Bone marrow (tissue), 2 donors: ENCODE data around the gene ZNF469.

ENCODE experiments used
- DNase-seq, 2 donors: peaks; one replicate each; lab custom pipeline; 2025; lab: John Stamatoyannopoulos, UW

Gene ZNF469

GRCh38 chr16:88411951-88412576, 29.3 kb downstream of the ZNF469 start:
- no peak for DNase-seq

GRCh38 chr16:88412766-88413165, 30.0 kb downstream of the ZNF469 start:
- DNase-seq = no peak

DNA sequence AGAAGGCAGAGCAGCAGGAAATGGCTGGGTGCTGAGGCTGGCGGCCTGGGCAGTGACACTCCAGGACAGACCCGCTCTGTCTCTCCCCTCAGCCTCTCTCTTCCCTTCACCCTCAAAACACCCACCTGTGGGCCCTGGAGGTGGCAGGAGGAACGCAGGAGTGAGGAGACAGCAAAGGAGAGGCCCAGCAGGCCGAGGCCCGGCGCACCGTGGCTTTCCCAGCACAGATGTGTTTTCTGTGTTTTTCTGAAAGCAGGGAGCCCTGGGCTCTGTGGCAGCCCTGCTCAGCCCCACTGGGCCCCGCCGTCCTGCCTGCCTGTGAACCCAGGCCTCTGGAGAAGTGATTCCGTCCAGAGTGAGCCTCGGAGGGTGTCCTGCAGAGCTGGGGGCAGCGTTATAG, 30.5 kb downstream of the ZNF469 start:
- no peak for DNase-seq

DNA sequence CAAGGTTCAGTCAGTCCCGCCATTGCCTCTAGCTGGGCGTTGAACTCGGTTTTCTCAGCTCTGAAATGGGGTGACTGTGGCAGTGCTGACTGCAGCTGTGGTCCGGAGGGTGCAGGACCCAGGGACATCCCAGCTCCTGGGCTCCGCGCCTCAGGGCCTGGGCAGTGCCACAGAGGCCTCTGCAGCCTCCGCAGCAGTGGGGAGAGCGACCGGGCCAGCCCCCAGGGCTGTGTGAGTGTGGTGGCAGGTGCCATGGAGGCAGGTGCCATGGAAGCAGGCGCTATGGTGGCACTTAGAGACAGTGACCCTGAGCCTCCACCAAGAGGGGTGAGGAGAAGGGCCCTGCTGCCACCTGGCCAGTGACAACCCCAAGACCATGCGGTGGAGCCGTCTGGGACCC, 30.9 kb downstream of the ZNF469 start:
- DNase-seq = no peak

DNA sequence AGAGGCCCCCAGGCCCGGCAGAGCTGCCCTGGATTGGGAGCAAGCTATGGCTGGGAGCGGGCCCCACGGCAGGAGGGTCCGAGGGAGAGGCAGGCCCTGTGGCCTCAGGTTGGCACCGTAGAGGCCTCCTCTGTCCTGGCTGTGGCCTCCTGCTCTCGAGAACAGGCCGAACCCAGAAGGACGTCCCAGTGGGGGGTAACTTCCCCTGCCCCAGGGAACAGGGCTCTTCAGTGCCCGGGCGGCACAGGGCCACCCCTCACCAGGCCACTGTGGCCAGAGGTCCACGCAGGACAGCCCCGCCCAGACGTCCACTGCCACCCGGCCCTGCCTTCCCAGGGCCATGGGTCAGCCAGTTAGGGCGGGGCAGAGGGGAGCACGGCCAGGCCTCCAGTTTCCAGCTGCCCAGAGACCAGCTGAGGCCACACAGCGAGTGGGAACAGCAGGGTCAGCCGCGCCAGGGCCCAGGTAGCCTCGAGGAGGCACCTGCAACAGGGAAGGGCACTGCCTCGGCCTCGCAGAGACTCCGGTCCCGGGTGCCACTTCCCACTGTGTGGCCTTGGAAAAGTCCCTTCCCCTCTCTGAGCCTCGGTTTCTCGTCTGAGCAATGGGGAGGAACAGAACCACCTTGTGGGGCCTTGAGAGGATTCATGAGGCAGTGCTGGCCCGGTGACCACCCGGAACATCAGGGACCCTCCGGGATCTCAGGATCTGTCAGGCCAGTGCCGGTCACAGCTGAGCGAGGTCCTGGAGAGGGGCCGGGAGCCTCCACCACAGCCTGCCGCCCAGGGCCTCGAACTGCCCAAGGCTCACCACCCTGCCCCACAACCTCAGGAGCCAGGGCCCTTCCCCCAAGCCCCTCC, 32.0 kb downstream of the ZNF469 start:
- no peak for DNase-seq

- DNase-seq = no peak
Measured at GRCh38 chr16:88415381-88415705, 32.6 kb downstream of the ZNF469 start.

- DNase-seq = no peak
Measured at GRCh38 chr16:88415713-88416323, 33.1 kb downstream of the ZNF469 start.

DNA sequence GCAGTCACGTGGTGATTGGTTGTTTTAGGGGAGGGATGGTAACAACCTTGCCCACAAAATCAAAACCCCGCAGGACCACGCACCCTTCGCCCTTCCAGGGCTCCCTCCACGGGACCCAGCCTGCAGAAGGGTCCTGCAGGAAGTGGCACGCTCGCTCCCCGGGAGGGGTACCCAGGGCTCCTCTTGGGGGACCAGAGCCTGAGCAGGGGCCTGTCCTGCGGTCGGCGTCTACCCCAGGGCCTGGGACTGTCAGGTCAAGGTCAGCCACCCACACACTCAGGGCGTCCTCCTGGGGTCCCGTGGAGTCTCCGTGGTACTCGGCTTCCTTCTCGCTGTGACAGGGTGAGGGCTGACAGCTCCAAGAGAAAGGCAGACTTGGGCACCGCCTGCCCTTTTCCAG, 33.9 kb downstream of the ZNF469 start:
- DNase-seq = no peak

DNA sequence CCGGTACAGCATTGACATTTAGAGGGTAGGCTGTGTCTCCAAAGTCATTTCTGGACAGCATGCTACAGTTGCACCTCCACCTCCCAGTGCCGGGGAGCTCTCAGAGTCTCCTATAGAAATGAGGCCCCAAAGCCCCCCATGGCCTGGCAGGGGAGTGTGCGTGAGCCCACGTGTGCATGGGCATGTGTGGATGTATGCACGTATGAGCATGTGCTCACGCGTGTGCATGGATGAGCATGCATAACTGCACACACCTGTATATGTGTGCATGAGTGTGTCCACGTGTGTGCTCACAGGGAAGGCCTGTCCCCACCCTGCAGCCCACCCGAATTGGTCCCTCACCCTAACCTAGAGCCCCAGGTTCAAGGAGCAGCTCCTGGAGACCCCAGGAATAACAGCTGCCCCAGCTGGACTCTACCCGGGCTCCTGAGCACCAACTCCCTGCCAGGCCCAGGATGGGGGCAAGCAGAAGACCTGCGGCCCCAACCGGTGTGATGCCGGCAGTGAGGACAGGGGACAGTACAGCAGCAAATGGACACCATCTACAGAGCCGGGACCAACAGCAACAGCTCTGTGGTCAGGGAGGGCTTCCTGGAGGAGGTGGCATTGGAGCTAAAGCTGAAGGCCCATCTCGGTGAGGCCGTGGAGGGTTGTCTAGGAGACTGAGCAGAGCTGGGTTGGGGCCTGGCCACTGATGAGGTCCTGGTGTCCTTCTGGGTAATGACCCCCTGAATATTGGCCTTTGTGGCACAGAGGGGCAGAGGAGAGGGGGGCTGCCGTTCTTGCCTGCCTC, 35.1 kb downstream of the ZNF469 start:
- DNase-seq = no peak

DNA sequence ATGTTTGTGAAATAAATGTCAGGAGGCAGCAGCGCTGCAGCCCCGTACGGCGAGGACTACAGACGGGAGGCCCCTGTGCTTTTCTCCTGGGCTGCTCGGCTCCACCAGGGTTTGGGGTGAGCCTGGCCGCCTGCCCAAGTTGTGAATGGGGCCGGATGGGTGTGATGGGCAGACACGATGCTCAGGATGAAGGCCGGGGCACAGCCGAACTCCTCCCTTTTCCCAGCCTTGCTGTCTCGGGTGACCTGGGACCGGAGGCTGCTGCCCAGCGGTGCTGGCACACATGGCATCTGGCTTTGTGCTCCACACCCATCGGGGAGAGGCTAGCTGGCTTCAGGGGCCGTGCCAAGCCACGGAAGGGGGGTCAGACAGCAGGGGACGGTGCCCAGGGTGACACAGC, 36.1 kb downstream of the ZNF469 start:
- DNase-seq = no peak

GRCh38 chr16:88419790-88420189, 37.0 kb downstream of the ZNF469 start:
- DNase-seq = no peak

GRCh38 chr16:88420496-88420895, 37.7 kb downstream of the ZNF469 start:
- DNase-seq = no peak

- no peak for DNase-seq
Measured at GRCh38 chr16:88421301-88421700, 38.5 kb downstream of the ZNF469 start.

GRCh38 chr16:88421871-88422433, 39.2 kb downstream of the ZNF469 start:
- DNase-seq = no peak

DNA sequence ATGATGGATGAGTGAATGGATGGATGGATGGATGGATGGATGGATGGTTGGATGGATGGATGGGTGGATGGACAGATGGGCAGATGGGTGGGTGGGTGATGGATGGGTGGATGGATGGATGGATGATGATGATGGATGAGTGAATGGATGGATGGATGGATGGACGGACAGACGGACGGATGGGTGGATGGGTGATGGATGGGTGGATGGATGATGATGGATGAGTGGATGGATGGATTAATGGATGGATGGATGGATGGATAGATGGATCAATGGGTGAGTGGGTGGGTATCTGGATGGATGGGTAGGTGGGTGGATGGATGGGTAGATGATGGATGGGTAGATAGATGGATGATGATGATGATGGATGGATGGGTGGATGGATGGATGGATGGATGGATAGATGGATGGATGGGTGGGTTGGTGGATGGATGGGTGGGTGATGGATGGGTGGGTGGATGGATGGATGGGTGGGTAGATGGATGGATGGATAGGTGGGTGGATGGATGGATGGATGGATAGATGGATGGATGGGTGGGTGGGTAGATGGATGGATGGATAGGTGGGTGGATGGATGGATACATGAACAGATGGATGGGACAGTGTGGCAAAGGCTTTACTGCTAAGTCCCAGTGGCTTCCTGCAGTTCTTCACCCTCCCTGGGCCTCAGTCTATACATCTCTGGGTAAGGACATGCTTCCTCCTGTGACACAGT, 40.1 kb downstream of the ZNF469 start:
- DNase-seq = no peak

GRCh38 chr16:88423448-88423850, 40.7 kb downstream of the ZNF469 start:
- DNase-seq = no peak

GRCh38 chr16:88424587-88425235, 42.0 kb downstream of the ZNF469 start:
- DNase-seq = no peak

DNA sequence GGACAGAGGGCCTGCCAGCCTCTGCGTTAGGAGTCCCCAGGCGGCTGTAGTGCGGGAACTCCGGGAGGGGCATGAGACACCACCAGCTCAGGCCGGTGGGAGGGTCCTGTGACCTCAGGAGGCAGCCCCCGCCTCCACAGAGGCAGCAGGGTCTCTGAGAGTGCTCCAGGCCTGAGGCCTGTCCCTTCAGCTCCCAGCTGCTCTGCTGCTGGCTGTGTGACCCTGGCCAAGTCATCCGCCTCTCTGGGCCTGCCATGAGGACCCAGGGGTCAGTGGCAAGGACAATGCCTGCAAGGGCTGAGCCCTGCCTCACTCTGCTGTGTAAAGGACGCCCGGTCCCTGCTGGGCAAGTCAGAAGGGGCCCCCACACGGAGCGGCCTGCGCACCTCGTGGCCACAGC, 43.3 kb downstream of the ZNF469 start:
- no peak for DNase-seq

DNA sequence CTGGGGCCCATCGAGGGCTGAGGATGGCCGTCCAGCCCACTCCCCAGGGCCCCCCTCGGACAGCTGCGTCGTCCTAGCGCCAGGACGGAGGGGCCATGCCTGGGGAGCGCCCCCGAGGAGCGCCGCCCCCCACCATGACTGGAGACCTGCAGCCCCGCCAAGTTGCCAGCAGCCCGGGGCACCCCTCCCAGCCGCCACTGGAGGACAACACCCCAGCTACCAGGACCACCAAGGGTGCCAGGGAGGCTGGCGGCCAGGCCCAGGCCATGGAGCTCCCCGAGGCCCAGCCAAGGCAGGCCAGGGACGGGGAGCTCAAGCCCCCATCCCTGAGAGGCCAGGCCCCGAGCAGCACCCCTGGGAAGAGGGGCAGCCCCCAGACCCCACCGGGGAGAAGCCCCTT, 44.6 kb downstream of the ZNF469 start:
- no peak for DNase-seq

- DNase-seq = no peak
Measured at GRCh38 chr16:88428156-88428555, 45.4 kb downstream of the ZNF469 start.
